Peyer's patch (tissue), 4 donors: Measurements from ENCODE around the gene AK4. TPM values are rescaled to one million over a fixed set of nuclear protein-coding genes. Genes with fewer than 3 reads are reported as not detected.

Experiments used
- DNase-seq, 3 donors: peaks; one replicate each; pipeline ENCODE4 v3.0.0-alpha.2; 2017 to 2019
- H3K27ac ChIP-seq, 4 donors: fragments of 200-600 bp; sonication (generic); one replicate each; pipeline ENCODE4 v1.5.1; 2016 to 2019
- H3K27me3 ChIP-seq, 2 donors: fragments of 200-600 bp; sonication (generic); one replicate each; pipeline ENCODE4 v1.5.1; 2019
- H3K36me3 ChIP-seq, 3 donors: fragments of 200-600 bp; sonication (generic); one replicate each; pipeline ENCODE4 v1.5.1; 2016 to 2019
- H3K4me1 ChIP-seq, 4 donors: fragments of 200-600 bp; sonication (generic); one replicate each; pipeline ENCODE4 v1.5.1; 2016 to 2019
- H3K4me3 ChIP-seq, 4 donors: fragments of 200-600 bp; sonication (generic); 1 replicate in 3 of 4; 2 replicates in 1 of 4; pipeline ENCODE4 v1.5.1; 2016 to 2019; ENCODE audit warnings: mild to moderate bottlenecking in 1 of 4
- H3K9me3 ChIP-seq, 4 donors: fragments of 200-600 bp; sonication (generic); one replicate each; pipeline ENCODE4 v1.5.1; 2016 to 2019; ENCODE audit warnings: mild to moderate bottlenecking in 1 of 4
- POLR2A ChIP-seq, 2 donors: fragments of 450-650 bp; IDR thresholded peaks; one replicate each; pipeline ENCODE4 v1.5.1; 2017; ENCODE audit warnings: antibody characterized with exemption in 2 of 2, mild to moderate bottlenecking in 2 of 2, moderate library complexity in 2 of 2
- total RNA-seq, 4 donors: library from RNA; depleted of rRNA; stranded (reverse); fragments of >200 nt; gene quantifications; one replicate each; pipeline ENCODE4 v1.1.0, GENCODE V29; 2016
- TF ChIP-seq, protein P1 (sequence below), 6 experiments: fragments of 450-650 bp in 4 of 6; fragments of 200-600 bp in 2 of 6; sonication (generic) in 1 of 6; IDR thresholded peaks; one replicate each; pipeline ENCODE4 v1.5.1; 2017 to 2019; ENCODE audit warnings: antibody characterized with exemption in 6 of 6, mild to moderate bottlenecking in 3 of 6, moderate library complexity in 1 of 6

The AK4 gene
- total RNA-seq, 4 donors from 2014 or later = 4.8 to 12.2 (median 6.8) TPM

- Histone ChIP-seq H3K27me3 (no peaks in the 10 kb centered on the region), H3K27ac (no peak overlapping the region), H3K36me3 (no peaks in the 10 kb centered on the region), H3K4me1 (no peaks in the 10 kb centered on the region), H3K4me3 (no peak overlapping the region), H3K9me3 (no peaks in the 10 kb centered on the region)
- DNase-seq = no peak
- TF ChIP-seq, protein P1, sequence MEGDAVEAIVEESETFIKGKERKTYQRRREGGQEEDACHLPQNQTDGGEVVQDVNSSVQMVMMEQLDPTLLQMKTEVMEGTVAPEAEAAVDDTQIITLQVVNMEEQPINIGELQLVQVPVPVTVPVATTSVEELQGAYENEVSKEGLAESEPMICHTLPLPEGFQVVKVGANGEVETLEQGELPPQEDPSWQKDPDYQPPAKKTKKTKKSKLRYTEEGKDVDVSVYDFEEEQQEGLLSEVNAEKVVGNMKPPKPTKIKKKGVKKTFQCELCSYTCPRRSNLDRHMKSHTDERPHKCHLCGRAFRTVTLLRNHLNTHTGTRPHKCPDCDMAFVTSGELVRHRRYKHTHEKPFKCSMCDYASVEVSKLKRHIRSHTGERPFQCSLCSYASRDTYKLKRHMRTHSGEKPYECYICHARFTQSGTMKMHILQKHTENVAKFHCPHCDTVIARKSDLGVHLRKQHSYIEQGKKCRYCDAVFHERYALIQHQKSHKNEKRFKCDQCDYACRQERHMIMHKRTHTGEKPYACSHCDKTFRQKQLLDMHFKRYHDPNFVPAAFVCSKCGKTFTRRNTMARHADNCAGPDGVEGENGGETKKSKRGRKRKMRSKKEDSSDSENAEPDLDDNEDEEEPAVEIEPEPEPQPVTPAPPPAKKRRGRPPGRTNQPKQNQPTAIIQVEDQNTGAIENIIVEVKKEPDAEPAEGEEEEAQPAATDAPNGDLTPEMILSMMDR (IDR thresholded peaks at IDR 0.05) = no peak
- TF ChIP-seq POLR2A (IDR thresholded peaks at IDR 0.05) = no peak
Observed at GRCh38 chr1:65216989-65217388, 69.0 kb downstream of the AK4 start.

DNA sequence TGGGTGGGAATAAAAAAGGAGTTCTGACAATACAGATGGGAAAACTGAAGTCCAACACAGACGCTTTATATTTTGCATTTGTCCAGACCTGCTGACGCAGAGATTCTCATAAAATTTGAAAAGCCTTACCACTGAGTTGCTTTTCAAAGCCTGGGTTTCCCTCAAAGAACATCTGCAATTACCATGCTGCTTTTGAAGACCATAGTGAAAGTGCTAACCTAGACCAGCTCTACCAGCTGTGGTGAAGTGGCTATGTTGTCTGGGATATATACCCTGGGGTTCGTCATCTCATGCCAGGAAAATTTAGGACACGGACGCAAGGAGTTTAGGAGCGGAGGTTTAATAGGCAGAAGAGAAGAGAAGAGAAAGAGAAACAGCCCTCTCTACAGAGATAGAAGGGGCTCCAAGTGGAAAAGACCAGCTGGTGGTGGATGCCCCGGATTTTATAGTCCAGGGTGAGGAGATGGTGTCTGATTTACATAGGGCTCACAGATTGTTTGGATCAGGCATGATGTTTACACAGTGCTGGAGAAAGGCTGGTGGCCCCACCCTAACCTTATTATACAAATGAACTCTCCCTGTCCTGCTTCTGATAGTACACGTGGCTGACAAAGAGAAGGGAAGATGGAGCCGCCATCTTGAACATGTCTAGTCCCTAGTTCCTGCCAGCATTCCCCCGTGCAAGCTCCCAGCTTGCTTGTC, 73.8 kb downstream of the AK4 start:
- TF ChIP-seq, protein P1 (IDR thresholded peaks at IDR 0.05) = no peak
- no peak for TF ChIP-seq POLR2A (IDR thresholded peaks at IDR 0.05)
- Histone ChIP-seq H3K36me3 (no peaks in the 10 kb centered on the region), H3K4me3 (no peak overlapping the region), H3K27me3 (no peaks in the 10 kb centered on the region), H3K4me1 (no peaks in the 10 kb centered on the region), H3K27ac (no peak overlapping the region), H3K9me3 (no peaks in the 10 kb centered on the region)
- DNase-seq = no peak

GRCh38 chr1:65222340-65222940, 74.4 kb downstream of the AK4 start:
- Histone ChIP-seq H3K27me3 (no peaks in the 10 kb centered on the region), H3K4me3 (no peak overlapping the region), H3K36me3 (no peaks in the 10 kb centered on the region), H3K4me1 (no peaks in the 10 kb centered on the region), H3K9me3 (no peaks in the 10 kb centered on the region), H3K27ac (no peak overlapping the region)
- no peak for TF ChIP-seq POLR2A (IDR thresholded peaks at IDR 0.05)
- TF ChIP-seq, protein P1 (IDR thresholded peaks at IDR 0.05) = no peak
- DNase-seq = no peak

GRCh38 chr1:65224681-65225091, 76.7 kb downstream of the AK4 start:
- no peak for DNase-seq
- no peaks in the 10 kb centered on the region for H3K9me3 ChIP-seq
- H3K36me3 ChIP-seq = no peaks in the 10 kb centered on the region
- no peak overlapping the region for H3K4me3 ChIP-seq
- TF ChIP-seq, protein P1 (IDR thresholded peaks at IDR 0.05) = no peak
- no peak for TF ChIP-seq POLR2A (IDR thresholded peaks at IDR 0.05)
- H3K4me1 ChIP-seq = no peaks in the 10 kb centered on the region
- no peaks in the 10 kb centered on the region for H3K27me3 ChIP-seq
- H3K27ac ChIP-seq = no peak overlapping the region

GRCh38 chr1:65225179-65225578, 77.2 kb downstream of the AK4 start:
- TF ChIP-seq, protein P1 (IDR thresholded peaks at IDR 0.05) = no peak
- no peak for TF ChIP-seq POLR2A (IDR thresholded peaks at IDR 0.05)
- Histone ChIP-seq H3K36me3 (no peaks in the 10 kb centered on the region), H3K27ac (no peak overlapping the region), H3K9me3 (no peaks in the 10 kb centered on the region), H3K4me1 (no peaks in the 10 kb centered on the region), H3K4me3 (no peak overlapping the region), H3K27me3 (no peaks in the 10 kb centered on the region)
- no peak for DNase-seq
